ENCODE data around the gene OR10K1.
"Not testable (repeated sequence)": the region's sequence is repeated elsewhere in the genome, so short reads cannot be mapped to it uniquely, and the experiment has no call there.

OR10K1 gene, protein sequence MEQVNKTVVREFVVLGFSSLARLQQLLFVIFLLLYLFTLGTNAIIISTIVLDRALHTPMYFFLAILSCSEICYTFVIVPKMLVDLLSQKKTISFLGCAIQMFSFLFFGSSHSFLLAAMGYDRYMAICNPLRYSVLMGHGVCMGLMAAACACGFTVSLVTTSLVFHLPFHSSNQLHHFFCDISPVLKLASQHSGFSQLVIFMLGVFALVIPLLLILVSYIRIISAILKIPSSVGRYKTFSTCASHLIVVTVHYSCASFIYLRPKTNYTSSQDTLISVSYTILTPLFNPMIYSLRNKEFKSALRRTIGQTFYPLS

GRCh38 chr1:158461534-158461933 is at the start of gene OR10K1:
Gene OR10K1, plus strand, starts transcription at chr1:158461834. Its CDS starts 3,728 bp downstream, at chr1:158465562.
- DNase-seq (ENCODE audit: low spot score): no peak

- DNase-seq (ENCODE audit: low spot score): no peak
These were observed 46.8 kb upstream of the OR10K1 start for GRCh38 chr1:158414651-158415345.

GRCh38 chr1:158417586-158417985 is 44.0 kb upstream of the OR10K1 start:
- no peak for DNase-seq (ENCODE audit: low spot score)

GRCh38 chr1:158422212-158422611 is 39.4 kb upstream of the OR10K1 start:
- DNase-seq (ENCODE audit: low spot score): no peak

GRCh38 chr1:158425027-158425426 is 36.6 kb upstream of the OR10K1 start:
- no peak for DNase-seq (ENCODE audit: low spot score)

GRCh38 chr1:158426137-158426536 is 35.5 kb upstream of the OR10K1 start, which contains the start of gene OR10K2:
Gene OR10K2, minus strand, starts transcription at chr1:158426237. Its CDS starts 5,371 bp downstream, at chr1:158420866.
- no peak for DNase-seq (ENCODE audit: low spot score)

DNA sequence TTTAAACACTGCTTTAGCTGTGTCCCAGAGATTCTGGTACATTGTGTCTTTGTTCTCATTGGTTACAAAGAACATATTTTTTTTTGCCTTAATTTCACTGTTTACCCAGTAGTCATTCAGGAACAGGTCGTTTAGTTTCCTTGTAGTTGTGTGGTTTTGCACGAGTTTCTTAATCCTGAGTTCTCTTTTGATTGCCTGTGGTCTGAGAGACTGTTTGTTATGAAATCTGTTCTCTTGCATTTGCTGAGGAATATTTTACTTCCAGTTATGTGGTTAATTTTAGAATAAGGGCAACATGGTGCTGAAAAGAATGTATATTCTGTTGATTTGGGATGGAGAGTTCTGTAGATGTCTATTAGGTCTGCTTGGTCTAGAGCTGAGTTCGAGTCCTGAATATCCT is 31.5 kb upstream of the OR10K1 start:
- DNase-seq (ENCODE audit: low spot score): not testable (repeated sequence)

- no peak for DNase-seq (ENCODE audit: low spot score)
These were observed 26.9 kb upstream of the OR10K1 start for GRCh38 chr1:158434741-158435140.

GRCh38 chr1:158445376-158445775 is 16.3 kb upstream of the OR10K1 start:
- no peak for DNase-seq (ENCODE audit: low spot score)

DNA sequence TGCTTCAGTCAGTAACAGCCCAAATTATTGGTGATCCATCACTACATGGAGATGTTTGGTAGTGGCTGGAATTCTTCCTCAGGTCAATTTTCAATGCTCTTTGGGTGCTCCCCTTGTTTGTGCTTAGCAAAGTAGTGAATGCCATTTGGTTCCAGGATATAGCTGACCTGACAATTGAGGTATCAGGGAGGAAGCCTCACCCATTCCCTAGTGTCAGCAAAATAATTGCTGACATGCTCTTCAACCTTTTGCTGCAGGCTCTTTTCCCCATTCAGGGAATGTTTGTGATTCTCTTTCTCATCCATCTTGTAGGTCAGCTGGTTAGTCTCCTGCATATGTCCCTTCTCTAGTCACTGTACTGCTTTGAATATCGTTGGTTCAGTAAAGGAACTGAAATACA is 7.1 kb upstream of the OR10K1 start:
- no peak for DNase-seq (ENCODE audit: low spot score)

DNA sequence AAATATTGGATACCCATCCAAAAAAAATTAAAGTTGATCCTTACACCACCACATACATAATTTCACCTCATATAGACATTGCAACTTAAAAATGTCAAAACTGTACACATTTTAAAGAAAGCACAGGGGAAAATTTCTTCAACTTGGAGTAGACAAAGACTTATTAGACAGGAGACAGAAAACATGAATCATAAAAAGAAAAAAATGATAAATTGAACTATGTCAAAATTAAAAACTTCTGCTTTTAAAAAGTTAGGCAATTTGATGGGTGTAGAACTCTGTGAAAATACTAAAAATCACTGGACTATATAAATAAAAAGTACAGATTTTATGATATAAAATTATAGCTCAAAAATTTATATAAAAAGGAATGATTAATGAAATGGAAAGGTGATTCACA is 4.4 kb upstream of the OR10K1 start:
- DNase-seq (ENCODE audit: low spot score): no peak

DNA sequence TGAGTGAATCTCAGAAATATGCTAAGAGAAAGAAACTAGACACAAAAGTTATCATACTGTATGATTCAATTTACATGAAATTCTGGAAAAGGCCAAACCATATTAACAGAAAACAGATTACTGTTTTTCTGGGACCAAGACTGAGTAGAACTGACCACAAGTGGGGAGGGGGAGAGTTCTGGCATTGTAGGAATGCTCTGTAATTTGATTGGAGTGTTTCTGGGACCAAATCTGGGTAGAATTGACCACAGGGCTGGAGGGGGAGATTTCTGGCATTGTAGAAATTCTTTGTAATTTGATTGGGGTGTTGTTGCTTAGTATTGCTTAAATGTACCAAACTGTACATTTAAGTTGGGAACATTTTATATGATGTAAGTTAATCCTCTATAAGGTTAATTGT is 3.4 kb upstream of the OR10K1 start:
- no peak for DNase-seq (ENCODE audit: low spot score)

DNA sequence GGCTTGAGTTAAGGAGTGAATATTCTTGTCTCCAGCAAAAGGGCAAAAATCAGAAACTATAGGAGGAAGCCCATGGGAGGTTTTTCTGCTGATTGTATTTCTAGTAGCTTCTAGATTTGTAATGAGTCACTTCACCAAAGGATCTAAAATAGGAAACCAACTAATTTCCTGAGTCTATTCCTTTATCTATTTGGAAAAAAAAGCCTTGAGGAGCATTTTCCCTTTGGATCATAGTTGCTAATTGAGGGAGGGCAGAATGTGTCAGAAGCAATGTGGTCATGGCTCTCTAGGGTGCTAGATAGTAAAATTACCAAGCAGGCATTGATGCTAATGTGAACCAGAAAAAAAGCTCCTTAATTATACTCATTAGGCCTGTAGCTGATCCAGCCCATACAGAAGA is 10.3 kb downstream of the OR10K1 start, which contains the start of gene OR10R2:
TSS of gene OR10R2 (plus strand) at position 301 of the 400 bp plus-strand sequence. CDS start 106 bp downstream, outside the sequence.
- no peak for DNase-seq (ENCODE audit: low spot score)

DNA sequence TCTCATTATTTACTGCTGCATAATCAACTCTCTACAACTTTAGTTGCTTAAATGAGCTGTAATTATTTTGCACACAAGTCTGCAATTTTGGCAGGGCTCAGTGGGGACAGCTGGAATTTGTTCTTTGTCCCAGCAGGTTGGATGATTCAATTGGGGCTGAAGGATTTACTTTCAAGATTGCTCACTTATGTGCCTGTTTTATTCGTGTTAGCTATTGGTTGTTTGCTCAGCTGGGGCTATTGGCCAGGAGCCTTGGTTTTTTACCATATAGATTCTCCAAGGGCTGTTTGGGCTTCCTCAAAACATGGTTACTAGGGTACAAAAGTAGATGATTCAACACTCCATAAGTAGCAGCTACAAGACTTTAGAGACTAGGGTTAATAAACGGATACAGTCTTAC is 23.8 kb downstream of the OR10K1 start:
- DNase-seq (ENCODE audit: low spot score): no peak

DNA sequence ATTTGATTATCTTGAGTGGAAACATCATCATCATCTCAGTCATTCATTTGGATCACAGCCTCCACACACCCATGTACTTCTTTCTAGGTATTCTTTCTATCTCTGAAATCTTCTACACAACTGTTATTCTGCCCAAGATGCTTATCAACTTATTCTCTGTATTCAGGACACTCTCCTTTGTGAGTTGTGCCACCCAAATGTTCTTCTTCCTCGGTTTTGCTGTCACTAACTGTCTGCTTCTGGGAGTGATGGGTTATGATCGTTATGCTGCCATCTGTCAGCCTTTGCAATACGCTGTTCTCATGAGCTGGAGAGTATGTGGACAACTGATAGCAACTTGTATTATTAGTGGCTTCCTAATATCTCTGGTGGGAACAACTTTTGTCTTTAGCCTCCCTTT is 29.7 kb downstream of the OR10K1 start:
- DNase-seq (ENCODE audit: low spot score): no peak

- DNase-seq (ENCODE audit: low spot score): no peak
These were observed 31.4 kb downstream of the OR10K1 start for GRCh38 chr1:158493054-158493453.

- no peak for DNase-seq (ENCODE audit: low spot score)
These were observed 33.2 kb downstream of the OR10K1 start for GRCh38 chr1:158494796-158495195.

DNA sequence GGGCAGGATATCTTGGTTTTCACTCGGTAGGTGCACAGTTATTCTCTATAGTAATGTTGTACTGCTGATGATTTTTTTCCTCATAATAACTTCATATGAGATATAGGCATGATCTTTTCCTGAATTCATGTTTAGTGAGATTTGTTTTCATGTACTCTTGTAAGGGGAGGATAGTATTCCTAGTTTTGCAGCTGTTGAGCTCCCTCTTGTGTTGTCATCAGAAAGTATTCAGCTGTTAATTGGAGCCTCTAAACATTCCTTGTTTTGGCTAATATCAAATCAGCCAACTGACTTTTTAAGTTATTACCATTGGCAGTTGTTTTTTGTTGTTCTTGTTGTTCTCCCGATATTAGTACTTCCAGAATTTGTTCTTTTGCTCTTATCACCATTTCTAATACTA is 34.7 kb downstream of the OR10K1 start:
- DNase-seq (ENCODE audit: low spot score): peak; percentile 5

- peak; percentile 11 for DNase-seq (ENCODE audit: low spot score)
These were observed 44.8 kb downstream of the OR10K1 start for GRCh38 chr1:158506369-158506987.

- no peak for DNase-seq (ENCODE audit: low spot score)
These were observed 45.9 kb downstream of the OR10K1 start for GRCh38 chr1:158507511-158507910.

GRCh38 chr1:158509471-158510156 is 48.0 kb downstream of the OR10K1 start:
- no peak for DNase-seq (ENCODE audit: low spot score)

DNA sequence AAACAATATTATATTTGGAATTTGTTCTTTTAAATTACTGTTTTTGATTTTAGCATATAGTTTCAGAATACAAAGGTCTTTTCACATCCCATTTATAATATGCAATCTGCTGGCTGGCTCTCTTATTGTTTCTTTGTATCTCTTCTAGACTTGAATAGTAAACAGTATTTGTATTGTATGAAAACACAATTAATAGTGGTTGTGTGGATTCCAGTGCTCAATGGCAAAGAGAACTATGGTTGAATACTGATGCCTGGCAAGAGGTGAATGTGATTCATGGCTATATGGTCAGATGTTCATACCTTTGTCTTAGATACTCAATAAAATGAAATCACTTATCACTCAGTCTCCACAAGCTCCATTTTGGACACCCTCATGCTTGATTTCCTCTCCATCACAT is 55.3 kb downstream of the OR10K1 start:
- DNase-seq (ENCODE audit: low spot score): no peak

Measured in germinal center (tissue), 1 donor.